ENCODE results near the gene ATP6AP2. TPM values are rescaled to one million over a fixed set of nuclear protein-coding genes. Genes with fewer than 3 reads are reported as not detected.

The ATP6AP2 gene
- total RNA-seq, 1 donor from 2014 or later, result 85.7 TPM

- no peak for TF ChIP-seq POLR2AphosphoS5 (IDR thresholded peaks at IDR 0.05; ENCODE audit: insufficient read depth in 1 of 2, low read depth in 1 of 2)
- no peak for TF ChIP-seq POLR2A (IDR thresholded peaks at IDR 0.05)
- TF ChIP-seq CTCF (IDR thresholded peaks at IDR 0.05), result no peak
- no peaks in the 10 kb centered on the region for H3K4me1 ChIP-seq
- DNase-seq (ENCODE audit: extremely low spot score in 2 of 2), result no peak
- no peak overlapping the region for H3K4me3 ChIP-seq
- intact Hi-C loops (cut with DNase I), result no loop called here
- no peaks in the 10 kb centered on the region for H3K36me3 ChIP-seq
- no peaks in the 10 kb centered on the region for H3K9me3 ChIP-seq
- no peak overlapping the region for H3K27ac ChIP-seq
- H3K27me3 ChIP-seq, result no peaks in the 10 kb centered on the region
Measured at GRCh38 chrX:40546870-40547269, 33.9 kb upstream of the ATP6AP2 start.

GRCh38 chrX:40550066-40550465 lies 30.7 kb upstream of the ATP6AP2 start:
- no peak overlapping the region for H3K27ac ChIP-seq
- no peaks in the 10 kb centered on the region for H3K4me1 ChIP-seq
- intact Hi-C loops (cut with DNase I), result no loop called here
- no peak for DNase-seq (ENCODE audit: extremely low spot score in 2 of 2)
- H3K27me3 ChIP-seq, result no peaks in the 10 kb centered on the region
- no peak overlapping the region for H3K4me3 ChIP-seq
- no peaks in the 10 kb centered on the region for H3K36me3 ChIP-seq
- H3K9me3 ChIP-seq, result no peaks in the 10 kb centered on the region
- TF ChIP-seq POLR2A (IDR thresholded peaks at IDR 0.05), result no peak
- no peak for TF ChIP-seq CTCF (IDR thresholded peaks at IDR 0.05)
- TF ChIP-seq POLR2AphosphoS5 (IDR thresholded peaks at IDR 0.05; ENCODE audit: insufficient read depth in 1 of 2, low read depth in 1 of 2), result no peak

DNA sequence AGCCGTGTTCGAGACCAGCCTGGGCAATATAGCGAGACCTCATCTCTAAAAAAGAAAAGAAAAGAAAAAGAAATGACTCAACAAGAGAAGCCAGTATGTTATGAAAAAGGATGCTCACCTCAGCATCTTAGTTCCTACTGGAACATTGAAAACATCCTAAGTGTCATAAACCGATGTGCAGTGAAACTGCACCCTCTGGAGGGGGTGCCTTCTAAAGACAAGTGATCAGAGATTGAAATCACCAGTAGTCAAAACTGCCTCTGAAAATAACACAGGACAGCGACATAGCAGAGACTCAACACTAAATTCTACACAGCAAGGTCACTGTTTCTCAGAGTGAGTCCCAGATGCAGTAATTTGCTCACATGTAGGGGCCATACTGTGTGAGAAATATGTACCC lies 28.0 kb upstream of the ATP6AP2 start:
- no peaks in the 10 kb centered on the region for H3K4me1 ChIP-seq
- TF ChIP-seq POLR2AphosphoS5 (IDR thresholded peaks at IDR 0.05; ENCODE audit: insufficient read depth in 1 of 2, low read depth in 1 of 2) (no peak), CTCF (IDR thresholded peaks at IDR 0.05) (no peak)
- H3K4me3 ChIP-seq, result no peak overlapping the region
- no peak overlapping the region for H3K27ac ChIP-seq
- DNase-seq (ENCODE audit: extremely low spot score in 2 of 2), result no peak
- no peaks in the 10 kb centered on the region for H3K27me3 ChIP-seq
- no peaks in the 10 kb centered on the region for H3K9me3 ChIP-seq
- no peaks in the 10 kb centered on the region for H3K36me3 ChIP-seq
- intact Hi-C loops (cut with DNase I), result no loop called here

DNA sequence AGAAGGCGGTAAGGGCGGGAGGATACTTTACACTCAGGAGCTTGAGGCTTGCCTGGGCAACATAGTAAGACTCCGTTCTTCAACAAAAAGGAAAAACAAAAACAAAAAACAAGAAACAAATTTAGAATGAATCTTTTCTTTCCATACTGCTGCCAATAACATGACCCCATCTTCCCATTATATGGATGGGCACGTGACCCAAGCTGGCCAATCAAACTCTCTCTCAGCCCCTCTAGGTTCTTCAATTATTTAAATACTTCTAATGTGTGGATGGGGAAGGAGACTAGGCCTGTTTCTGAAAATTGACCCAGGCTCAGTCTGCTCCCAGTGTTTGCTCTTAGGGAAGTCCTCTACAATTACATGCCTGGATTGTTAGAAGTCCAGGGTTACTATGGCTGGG lies 22.2 kb upstream of the ATP6AP2 start:
- no peaks in the 10 kb centered on the region for H3K27me3 ChIP-seq
- intact Hi-C loops (cut with DNase I), result no loop called here

DNA sequence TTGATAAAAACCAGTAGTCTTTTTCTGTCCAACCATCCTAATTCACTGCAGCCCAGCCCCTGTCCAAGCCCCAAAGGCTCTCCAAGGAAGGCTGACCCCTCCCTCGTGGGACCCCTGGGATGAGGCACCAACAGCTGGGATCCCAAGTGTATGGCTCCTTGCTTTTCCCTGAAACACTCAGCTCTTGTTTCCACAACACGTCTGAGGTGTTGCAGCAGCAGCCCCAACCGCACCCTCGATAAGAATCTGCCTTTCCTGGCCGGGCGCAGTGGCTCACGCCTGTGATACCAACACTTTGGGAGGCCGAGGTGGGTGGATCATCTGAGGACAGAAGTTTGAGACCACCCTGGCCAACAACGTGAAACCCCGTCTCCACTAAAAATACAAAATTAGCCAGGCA lies 17.0 kb upstream of the ATP6AP2 start:
- H3K4me1 ChIP-seq, result no peaks in the 10 kb centered on the region
- H3K27ac ChIP-seq, result no peak overlapping the region
- no peaks in the 10 kb centered on the region for H3K27me3 ChIP-seq
- no peaks in the 10 kb centered on the region for H3K36me3 ChIP-seq
- intact Hi-C loops (cut with DNase I), result no loop called here
- H3K9me3 ChIP-seq, result no peaks in the 10 kb centered on the region
- H3K4me3 ChIP-seq, result no peak overlapping the region
- no peak for TF ChIP-seq POLR2A (IDR thresholded peaks at IDR 0.05)
- TF ChIP-seq CTCF (IDR thresholded peaks at IDR 0.05), result no peak
- no peak for TF ChIP-seq POLR2AphosphoS5 (IDR thresholded peaks at IDR 0.05; ENCODE audit: insufficient read depth in 1 of 2, low read depth in 1 of 2)
- no peak for DNase-seq (ENCODE audit: extremely low spot score in 2 of 2)

More for the DNA sequence above, 22.2 kb upstream of the ATP6AP2 start:
- H3K9me3 ChIP-seq, result no peaks in the 10 kb centered on the region
- TF ChIP-seq POLR2AphosphoS5 (IDR thresholded peaks at IDR 0.05; ENCODE audit: insufficient read depth in 1 of 2, low read depth in 1 of 2), result no peak
- TF ChIP-seq CTCF (IDR thresholded peaks at IDR 0.05), result no peak
- no peak for TF ChIP-seq POLR2A (IDR thresholded peaks at IDR 0.05)
- no peak for DNase-seq (ENCODE audit: extremely low spot score in 2 of 2)
- H3K4me3 ChIP-seq, result no peak overlapping the region
- no peaks in the 10 kb centered on the region for H3K36me3 ChIP-seq
- H3K4me1 ChIP-seq, result no peaks in the 10 kb centered on the region
- no peak overlapping the region for H3K27ac ChIP-seq
